ENCODE data around the gene SUN2. TPM values are rescaled to one million over a fixed set of nuclear protein-coding genes. Genes with fewer than 3 reads are reported as not detected.

The SUN2 gene
- total and polyA plus RNA-seq, 4 donors = 58.6 to 220 (median 107) TPM

DNA sequence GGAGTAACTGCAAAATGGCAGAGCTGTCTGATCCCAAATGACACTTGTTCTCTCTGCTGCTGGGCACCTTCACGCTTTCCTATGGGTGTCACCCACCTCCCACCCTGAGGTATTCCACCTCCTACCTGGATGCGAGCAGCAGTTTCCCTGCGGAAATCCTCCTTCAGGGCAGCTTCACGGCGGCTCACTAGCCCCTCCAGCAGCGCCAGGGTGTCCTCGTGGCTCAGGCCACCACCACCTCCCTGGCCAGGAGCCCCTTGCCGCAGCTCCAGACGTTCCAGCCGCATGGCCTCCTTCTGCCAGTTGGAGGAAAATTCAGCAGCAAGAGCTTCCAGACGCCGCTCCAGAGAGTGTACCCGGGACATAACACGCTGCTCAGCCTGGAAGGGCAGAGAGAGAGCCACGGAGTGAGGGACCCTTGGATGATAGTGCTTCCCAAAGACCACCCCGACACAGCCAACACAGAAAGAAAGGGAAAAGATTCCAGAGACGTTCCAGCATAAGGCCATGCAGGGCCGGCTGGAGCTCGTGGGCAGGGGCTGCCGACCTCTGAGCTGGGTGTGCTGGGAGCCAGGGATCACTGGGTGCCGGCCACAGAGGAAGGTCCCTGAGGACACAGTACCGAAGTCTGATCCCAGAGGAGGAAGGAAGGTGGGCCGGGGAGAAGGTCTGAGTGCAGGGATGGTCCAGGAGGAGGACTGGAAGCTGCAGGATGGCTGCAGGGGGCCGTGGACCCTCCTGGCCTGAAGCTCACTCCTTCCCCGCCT, 13.4 kb downstream of the SUN2 start:
- no peak for ATAC-seq (ENCODE audit: insufficient read depth, low FRiP score)
- TF ChIP-seq, protein P1, sequence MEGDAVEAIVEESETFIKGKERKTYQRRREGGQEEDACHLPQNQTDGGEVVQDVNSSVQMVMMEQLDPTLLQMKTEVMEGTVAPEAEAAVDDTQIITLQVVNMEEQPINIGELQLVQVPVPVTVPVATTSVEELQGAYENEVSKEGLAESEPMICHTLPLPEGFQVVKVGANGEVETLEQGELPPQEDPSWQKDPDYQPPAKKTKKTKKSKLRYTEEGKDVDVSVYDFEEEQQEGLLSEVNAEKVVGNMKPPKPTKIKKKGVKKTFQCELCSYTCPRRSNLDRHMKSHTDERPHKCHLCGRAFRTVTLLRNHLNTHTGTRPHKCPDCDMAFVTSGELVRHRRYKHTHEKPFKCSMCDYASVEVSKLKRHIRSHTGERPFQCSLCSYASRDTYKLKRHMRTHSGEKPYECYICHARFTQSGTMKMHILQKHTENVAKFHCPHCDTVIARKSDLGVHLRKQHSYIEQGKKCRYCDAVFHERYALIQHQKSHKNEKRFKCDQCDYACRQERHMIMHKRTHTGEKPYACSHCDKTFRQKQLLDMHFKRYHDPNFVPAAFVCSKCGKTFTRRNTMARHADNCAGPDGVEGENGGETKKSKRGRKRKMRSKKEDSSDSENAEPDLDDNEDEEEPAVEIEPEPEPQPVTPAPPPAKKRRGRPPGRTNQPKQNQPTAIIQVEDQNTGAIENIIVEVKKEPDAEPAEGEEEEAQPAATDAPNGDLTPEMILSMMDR (IDR thresholded peaks at IDR 0.05; ENCODE audit: control extremely low read depth, extremely low read depth) = no peak
- Histone ChIP-seq H3K9me3 (ENCODE audit: control insufficient read depth in 4 of 4, insufficient read depth in 3 of 4, low read length in 3 of 4) (no peaks in the 10 kb centered on the region), H3K27me3 (ENCODE audit: control insufficient read depth in 3 of 3, insufficient read depth in 3 of 3, low read length in 2 of 3) (no peaks in the 10 kb centered on the region), H3K4me1 (ENCODE audit: control insufficient read depth in 5 of 5, insufficient read depth in 5 of 5, low read length in 5 of 5) (no peaks in the 10 kb centered on the region), H3K36me3 (ENCODE audit: control insufficient read depth in 4 of 4, insufficient read depth in 4 of 4, low read length in 4 of 4) (peaks cover 33 to 77% (median 61%) of the 10 kb centered on the region in 4 donors), H3K27ac (ENCODE audit: low read depth in 1 of 2, low read length in 1 of 2) (no peak overlapping the region), H3K9ac (ENCODE audit: insufficient read depth in 1 of 2, low read length in 2 of 2) (no peak overlapping the region), H3K4me3 (no peak overlapping the region)
- WGBS, 2 donors = 93 to 96% methylated on average over 25 of the region's 25 CpGs
- no peak for DNase-seq

DNA sequence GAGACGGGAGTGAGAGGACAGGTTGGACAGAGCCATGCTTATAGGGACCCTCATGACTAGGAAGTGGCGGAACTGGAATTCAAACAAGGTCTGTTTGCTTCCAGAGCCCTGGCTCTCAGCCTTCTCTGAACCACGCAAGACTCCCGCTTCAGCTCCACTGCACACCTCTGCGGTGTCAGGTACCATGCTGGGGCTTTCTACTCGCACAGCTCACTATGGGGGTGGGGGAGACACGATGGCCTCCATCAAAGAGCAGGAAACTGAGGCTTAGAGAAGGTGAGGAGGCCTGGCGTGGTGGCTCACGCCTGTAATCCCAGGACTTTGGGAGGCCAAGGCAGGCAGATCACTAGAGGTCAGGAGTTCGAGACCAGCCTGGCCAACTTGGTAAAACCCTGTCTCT, 14.2 kb downstream of the SUN2 start:
- H3K36me3 ChIP-seq (ENCODE audit: control insufficient read depth in 4 of 4, insufficient read depth in 4 of 4, low read length in 4 of 4) = peaks cover 33 to 85% (median 64%) of the 10 kb centered on the region in 4 donors
- WGBS, 2 donors = 96 to 97% methylated on average over 10 of the region's 10 CpGs
- H3K4me3 ChIP-seq = no peak overlapping the region
- no peak overlapping the region for H3K9ac ChIP-seq (ENCODE audit: insufficient read depth in 1 of 2, low read length in 2 of 2)
- no peaks in the 10 kb centered on the region for H3K9me3 ChIP-seq (ENCODE audit: control insufficient read depth in 4 of 4, insufficient read depth in 3 of 4, low read length in 3 of 4)
- TF ChIP-seq, protein P1 (IDR thresholded peaks at IDR 0.05; ENCODE audit: control extremely low read depth, extremely low read depth) = no peak
- no peaks in the 10 kb centered on the region for H3K4me1 ChIP-seq (ENCODE audit: control insufficient read depth in 5 of 5, insufficient read depth in 5 of 5, low read length in 5 of 5)
- no peak overlapping the region for H3K27ac ChIP-seq (ENCODE audit: low read depth in 1 of 2, low read length in 1 of 2)
- ATAC-seq (ENCODE audit: insufficient read depth, low FRiP score) = no peak
- H3K27me3 ChIP-seq (ENCODE audit: control insufficient read depth in 3 of 3, insufficient read depth in 3 of 3, low read length in 2 of 3) = no peaks in the 10 kb centered on the region
- DNase-seq = no peak

DNA sequence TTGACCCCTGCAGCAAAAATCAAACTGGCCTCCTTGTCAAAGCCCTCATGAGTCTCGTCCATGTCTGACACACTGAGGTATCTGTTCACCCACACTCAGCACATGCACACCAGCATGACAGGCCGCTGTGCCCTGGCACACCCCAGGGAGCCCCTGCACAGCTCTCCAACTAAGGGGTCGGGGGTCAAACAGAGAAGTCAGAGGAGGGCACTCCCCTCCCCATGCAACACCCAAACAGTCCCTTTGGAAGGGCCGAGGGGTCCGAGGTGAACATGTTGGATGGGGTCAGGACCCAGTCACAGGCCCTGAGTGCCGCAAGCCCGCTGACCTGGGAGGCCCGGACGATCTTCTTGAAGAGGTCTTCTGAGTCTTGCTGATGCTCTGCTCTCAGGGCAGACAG, 14.6 kb downstream of the SUN2 start:
- Histone ChIP-seq H3K27ac (ENCODE audit: low read depth in 1 of 2, low read length in 1 of 2) (no peak overlapping the region), H3K4me1 (ENCODE audit: control insufficient read depth in 5 of 5, insufficient read depth in 5 of 5, low read length in 5 of 5) (no peaks in the 10 kb centered on the region), H3K9ac (ENCODE audit: insufficient read depth in 1 of 2, low read length in 2 of 2) (no peak overlapping the region), H3K4me3 (no peak overlapping the region), H3K27me3 (ENCODE audit: control insufficient read depth in 3 of 3, insufficient read depth in 3 of 3, low read length in 2 of 3) (no peaks in the 10 kb centered on the region), H3K36me3 (ENCODE audit: control insufficient read depth in 4 of 4, insufficient read depth in 4 of 4, low read length in 4 of 4) (peaks cover 30 to 84% (median 65%) of the 10 kb centered on the region in 4 donors), H3K9me3 (ENCODE audit: control insufficient read depth in 4 of 4, insufficient read depth in 3 of 4, low read length in 3 of 4) (no peaks in the 10 kb centered on the region)
- 92 to 96% methylated on average over 9 of the region's 9 CpGs for WGBS, 2 donors
- TF ChIP-seq, protein P1 (IDR thresholded peaks at IDR 0.05; ENCODE audit: control extremely low read depth, extremely low read depth) = no peak
- ATAC-seq (ENCODE audit: insufficient read depth, low FRiP score) = no peak
- DNase-seq = no peak
